ENCODE results near the gene XPR1.
"Not testable (repeated sequence)": the region's sequence is repeated elsewhere in the genome, so short reads cannot be mapped to it uniquely, and the experiment has no call there.

Gene XPR1

GRCh38 chr1:180646093-180646492 is 14.3 kb downstream of the XPR1 start:
- DNase-seq = no peak

- no peak for DNase-seq
Measured at GRCh38 chr1:180646547-180646946, 14.7 kb downstream of the XPR1 start.

- no peak for DNase-seq
Measured at GRCh38 chr1:180652792-180653191, 21.0 kb downstream of the XPR1 start.

GRCh38 chr1:180662709-180663108 is 30.9 kb downstream of the XPR1 start:
- no peak for DNase-seq

- DNase-seq = no peak
Measured at GRCh38 chr1:180670681-180671080, 38.9 kb downstream of the XPR1 start.

- no peak for DNase-seq
Measured at GRCh38 chr1:180672105-180672504, 40.3 kb downstream of the XPR1 start.

GRCh38 chr1:180672505-180672904 is 40.7 kb downstream of the XPR1 start:
- DNase-seq = no peak

GRCh38 chr1:180674603-180675530 is 43.0 kb downstream of the XPR1 start:
- no peak for DNase-seq

- no peak for DNase-seq
Measured at GRCh38 chr1:180675586-180675985, 43.8 kb downstream of the XPR1 start.

- DNase-seq = no peak
Measured at GRCh38 chr1:180680558-180681144, 48.8 kb downstream of the XPR1 start.

- DNase-seq = not testable (repeated sequence)
Measured at GRCh38 chr1:180683117-180683516, 51.3 kb downstream of the XPR1 start.

- no peak for DNase-seq
Measured at GRCh38 chr1:180691322-180691913, 59.6 kb downstream of the XPR1 start.

- DNase-seq = no peak
Measured at GRCh38 chr1:180693564-180694244, 61.9 kb downstream of the XPR1 start.

- DNase-seq = no peak
Measured at GRCh38 chr1:180695282-180695681, 63.5 kb downstream of the XPR1 start.

- no peak for DNase-seq
Measured at GRCh38 chr1:180696361-180696760, 64.5 kb downstream of the XPR1 start.

- DNase-seq = no peak
Measured at GRCh38 chr1:180698580-180698979, 66.8 kb downstream of the XPR1 start.

GRCh38 chr1:180702376-180702775 is 70.6 kb downstream of the XPR1 start:
- DNase-seq = not testable (repeated sequence)

GRCh38 chr1:180710746-180711145 is 78.9 kb downstream of the XPR1 start:
- not testable (repeated sequence) for DNase-seq

GRCh38 chr1:180711260-180711659 is 79.4 kb downstream of the XPR1 start:
- not testable (repeated sequence) for DNase-seq

- no peak for DNase-seq
Measured at GRCh38 chr1:180720753-180721152, 88.9 kb downstream of the XPR1 start.

GRCh38 chr1:180722586-180722985 is 90.8 kb downstream of the XPR1 start:
- no peak for DNase-seq

- no peak for DNase-seq
Measured at GRCh38 chr1:180724055-180724454, 92.2 kb downstream of the XPR1 start.

- not testable (repeated sequence) for DNase-seq
Measured at GRCh38 chr1:180726024-180726423, 94.2 kb downstream of the XPR1 start.
